ENCODE data around the gene ZNF414.

ZNF414 gene

DNA sequence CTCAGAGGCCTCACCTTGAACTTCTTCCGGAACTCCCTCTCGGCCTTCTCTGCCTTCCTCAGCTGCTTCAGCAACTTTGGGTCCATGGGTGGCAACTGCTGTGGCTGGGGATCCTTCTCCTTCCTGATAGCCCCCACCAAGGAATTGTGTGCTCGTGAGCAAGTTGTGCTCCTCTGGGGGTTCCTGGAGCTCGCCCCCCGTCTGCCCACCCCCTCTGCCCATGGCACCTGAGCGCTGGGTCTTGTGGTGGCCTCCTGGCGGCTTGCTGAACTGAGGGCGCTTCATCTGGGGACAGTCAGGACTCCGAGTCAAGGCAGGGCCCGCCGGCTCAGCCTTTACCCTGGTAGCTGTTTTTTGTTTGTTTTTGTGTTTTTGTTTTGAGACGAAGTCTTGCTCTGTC lies 23.1 kb downstream of the ZNF414 start:
- DNase-seq, result no peak

DNA sequence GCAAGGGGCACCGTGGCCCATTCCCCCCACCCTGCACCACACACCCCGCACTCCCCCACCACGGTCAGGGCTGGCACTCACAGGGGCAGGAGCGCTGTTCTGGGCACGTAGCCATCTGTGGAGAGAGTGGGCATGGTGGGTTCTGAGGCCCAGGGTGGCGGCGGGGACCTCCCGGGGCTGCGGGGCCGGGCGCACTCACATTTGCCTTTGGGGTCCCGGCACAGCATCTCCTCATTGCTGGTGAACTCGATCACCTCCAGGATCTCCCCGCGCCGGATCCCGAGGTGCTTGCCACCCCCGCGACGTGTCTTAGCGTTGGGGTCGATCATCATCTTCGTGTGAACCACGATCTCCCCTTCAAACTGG lies 23.6 kb downstream of the ZNF414 start:
- no peak for DNase-seq

GRCh38 chr19:8489561-8490394 lies 24.2 kb downstream of the ZNF414 start:
- DNase-seq, result no peak

GRCh38 chr19:8488365-8488764 lies 25.6 kb downstream of the ZNF414 start:
- DNase-seq, result no peak

GRCh38 chr19:8487137-8487851 lies 26.7 kb downstream of the ZNF414 start:
- DNase-seq, result no peak

- DNase-seq, result no peak
These were observed 27.3 kb downstream of the ZNF414 start for GRCh38 chr19:8486661-8487136.

GRCh38 chr19:8485561-8486371 lies 28.2 kb downstream of the ZNF414 start:
- DNase-seq, result no peak

DNA sequence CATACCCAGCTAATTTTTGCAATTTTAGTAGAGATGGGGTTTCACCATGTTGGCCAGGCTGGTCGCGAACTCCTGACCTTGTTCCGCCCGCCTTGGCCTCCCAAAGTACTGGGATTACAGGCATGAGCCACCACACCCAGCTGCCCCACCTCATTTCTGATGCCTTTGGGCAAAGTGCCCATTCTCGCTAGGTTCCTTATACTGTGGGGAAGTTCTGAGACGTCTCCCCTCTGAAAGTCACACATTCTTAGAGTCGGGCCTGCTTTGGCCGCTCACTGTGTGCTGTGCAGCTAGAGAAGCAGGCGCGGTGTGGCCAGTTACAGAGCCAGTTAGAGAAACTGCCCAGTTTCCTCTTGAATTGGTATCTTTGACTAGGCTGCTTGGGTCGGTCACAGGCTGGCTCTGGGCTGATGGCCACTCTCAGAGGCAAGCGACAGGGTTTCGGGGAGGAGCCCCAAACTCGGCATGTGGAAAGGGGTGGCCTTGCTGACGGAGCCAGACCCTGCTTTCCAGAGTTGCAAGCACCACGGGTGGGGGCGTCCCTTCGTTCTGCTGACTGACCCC lies 29.6 kb downstream of the ZNF414 start:
- DNase-seq, result no peak

DNA sequence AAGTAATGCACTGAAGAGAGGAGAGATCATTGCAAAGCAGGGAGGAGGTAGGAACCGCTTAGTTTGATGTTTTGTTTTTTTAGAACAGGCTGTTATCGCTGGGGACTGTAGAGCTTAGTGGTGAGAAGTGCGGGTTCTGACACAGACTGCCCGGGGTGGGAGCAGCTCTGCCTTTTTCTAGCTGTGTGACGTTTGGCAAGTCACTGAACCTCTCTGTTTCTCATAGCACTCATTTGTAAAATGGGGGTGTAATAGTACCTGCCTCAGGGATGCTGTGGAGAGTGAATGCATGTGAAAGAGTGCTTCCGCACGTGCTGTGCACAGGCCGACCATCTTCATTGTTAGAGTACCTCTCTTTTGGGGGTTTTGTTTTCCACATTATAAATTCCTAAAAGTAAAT lies 30.8 kb downstream of the ZNF414 start:
- no peak for DNase-seq

DNA sequence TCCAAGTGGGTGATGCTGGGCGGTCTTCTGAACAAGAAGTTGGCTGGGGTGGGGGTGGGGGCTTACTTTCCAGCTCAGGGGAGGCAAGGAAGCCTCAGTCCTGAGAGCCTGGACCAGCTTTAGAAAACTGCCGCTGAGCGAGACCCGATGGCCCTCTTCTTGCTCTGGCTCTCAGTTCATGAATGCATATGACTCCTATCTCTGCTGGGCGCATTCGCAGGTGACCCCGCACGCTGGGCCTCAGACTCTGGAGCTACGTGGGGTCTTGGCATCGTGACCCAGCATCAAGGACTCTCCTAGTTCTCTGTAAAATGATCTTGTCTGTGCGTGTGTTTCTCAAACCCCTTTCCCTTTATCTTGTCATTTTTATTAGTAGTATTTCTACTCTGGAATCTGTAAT lies 31.3 kb downstream of the ZNF414 start:
- DNase-seq, result no peak

DNA sequence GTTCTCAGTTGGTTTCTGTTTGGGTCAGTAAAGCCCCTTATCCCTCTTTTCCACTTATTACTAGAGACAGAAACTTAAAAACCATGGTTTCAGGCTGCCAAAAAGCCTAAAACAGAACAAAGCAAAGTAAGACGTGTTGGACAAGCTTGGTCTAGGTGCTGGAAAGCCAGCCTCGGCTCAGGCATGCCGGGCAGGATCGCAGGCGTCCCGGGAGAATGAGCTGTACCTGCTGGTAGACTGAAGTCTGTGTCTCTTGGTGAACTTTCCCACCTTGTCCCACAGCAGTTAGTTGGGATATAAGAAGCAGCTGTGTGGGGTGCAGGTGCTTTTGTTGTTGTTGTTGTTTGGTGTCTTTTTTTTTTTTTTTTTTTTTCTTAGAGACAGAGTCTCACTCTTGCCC lies 32.4 kb downstream of the ZNF414 start:
- no peak for DNase-seq

DNA sequence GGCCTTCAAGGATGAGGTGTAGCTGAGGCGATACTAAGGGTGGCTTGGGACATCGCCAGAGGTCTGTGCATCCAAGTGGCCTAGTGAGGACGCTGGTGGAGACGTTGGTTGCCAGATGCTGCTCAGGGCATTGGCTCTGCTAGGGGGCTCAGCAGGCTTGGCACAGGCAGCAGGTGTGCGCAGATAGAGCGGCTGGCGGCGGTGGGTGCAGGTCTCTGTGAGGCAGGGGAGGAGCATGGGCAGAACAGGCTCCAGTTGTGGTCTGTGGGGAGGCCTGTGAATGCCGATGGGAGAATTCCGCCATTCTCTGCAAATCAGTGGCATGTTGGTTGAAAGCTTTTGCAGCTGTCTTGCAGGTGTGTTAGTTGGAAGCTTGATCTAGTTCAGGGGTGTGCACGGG lies 32.8 kb downstream of the ZNF414 start:
- DNase-seq, result no peak

GRCh38 chr19:8478598-8478997 lies 35.4 kb downstream of the ZNF414 start:
- DNase-seq, result no peak

DNA sequence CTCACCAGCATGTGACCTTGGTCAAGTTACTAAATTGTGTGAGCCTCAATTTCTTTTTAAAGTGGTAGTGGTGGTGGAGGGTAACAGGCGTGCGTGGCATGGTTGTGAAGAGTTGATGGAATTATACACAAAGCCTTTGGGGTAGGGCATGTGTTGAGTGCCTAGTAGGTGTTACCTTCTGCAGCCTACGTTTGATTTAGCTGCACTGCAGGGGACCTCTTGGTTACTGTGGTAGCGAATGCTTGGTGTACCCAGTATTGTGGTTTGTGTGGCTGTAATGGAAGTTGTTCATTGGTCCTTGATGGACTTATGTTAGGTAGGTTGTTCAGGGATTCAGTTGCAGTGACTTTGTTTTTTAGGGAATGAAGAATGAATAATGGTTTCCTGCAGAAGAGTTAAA lies 36.1 kb downstream of the ZNF414 start:
- no peak for DNase-seq

DNA sequence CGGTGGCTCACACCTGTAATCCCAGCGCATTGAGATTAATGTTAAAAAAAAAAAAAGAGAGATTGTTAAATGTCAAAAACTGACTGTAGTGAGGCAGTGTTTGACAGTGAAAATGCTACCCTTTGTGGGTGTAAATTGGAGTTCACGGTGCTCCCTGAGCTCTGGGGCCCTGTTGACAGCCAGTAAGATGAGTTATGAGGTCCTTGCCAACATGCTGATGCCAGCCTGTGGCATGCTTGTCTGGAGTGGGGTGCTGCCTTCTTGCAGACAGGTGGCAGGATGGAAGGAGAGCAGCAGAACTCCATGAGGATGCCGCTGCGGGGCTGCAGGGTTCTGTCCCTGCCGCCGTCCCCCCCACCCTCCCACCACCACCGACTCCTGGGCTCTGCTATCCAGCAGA lies 37.4 kb downstream of the ZNF414 start:
- no peak for DNase-seq

- DNase-seq, result no peak
These were observed 39.0 kb downstream of the ZNF414 start for GRCh38 chr19:8475005-8475404.

GRCh38 chr19:8473648-8474476 lies 40.1 kb downstream of the ZNF414 start:
- no peak for DNase-seq

- DNase-seq, result no peak
These were observed 44.2 kb downstream of the ZNF414 start for GRCh38 chr19:8469613-8470368.

GRCh38 chr19:8468761-8469373 lies 45.1 kb downstream of the ZNF414 start:
- DNase-seq, result no peak

DNA sequence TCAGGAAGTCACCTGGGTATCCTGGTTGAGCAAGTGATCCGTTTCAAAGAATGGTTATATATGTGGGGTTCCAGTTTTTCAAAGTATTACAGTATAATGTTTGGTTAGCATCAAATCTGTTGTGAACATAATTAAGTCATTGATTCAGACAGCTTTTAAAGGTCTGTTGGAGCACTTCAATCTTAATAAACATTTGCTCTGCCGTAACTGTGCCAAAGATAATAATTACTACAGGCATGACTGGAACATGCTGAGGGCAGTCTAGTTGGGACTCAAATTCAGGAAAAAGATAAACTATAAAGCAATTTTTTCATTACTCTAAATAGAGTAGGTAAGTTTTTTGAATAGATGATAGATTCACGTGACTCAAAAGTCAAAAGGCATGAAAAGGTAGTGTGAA lies 45.8 kb downstream of the ZNF414 start:
- no peak for DNase-seq

DNA sequence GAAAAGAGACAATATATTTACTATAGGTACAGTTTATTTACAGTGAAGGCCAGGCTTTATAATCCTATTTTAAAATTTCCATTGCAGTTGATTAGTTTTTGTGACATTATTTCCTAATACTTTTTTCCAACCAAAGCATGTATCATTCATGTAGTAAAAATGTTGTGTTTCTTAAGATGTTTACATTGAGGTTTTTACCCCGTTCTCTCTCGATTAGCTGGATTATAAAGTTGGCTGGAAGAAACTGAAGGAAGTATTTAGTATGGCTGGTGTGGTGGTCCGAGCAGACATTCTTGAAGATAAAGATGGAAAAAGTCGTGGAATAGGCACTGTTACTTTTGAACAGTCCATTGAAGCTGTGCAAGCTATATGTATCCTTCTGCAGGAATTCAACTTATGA lies 47.9 kb downstream of the ZNF414 start:
- DNase-seq, result no peak
